ENCODE data around the gene SLC9A5. TPM values are rescaled to one million over a fixed set of nuclear protein-coding genes. Genes with fewer than 3 reads are reported as not detected.

SLC9A5 gene
- total RNA-seq, 1 experiment from 2014 or later = not detected

Other genes starting within 250 kb of the SLC9A5 start
- 8.2 and 15.5 TPM in 2 replicates for gene CBFB, start 219.8 kb upstream of the SLC9A5 start, total RNA-seq (2014; rRNA removed; shearing (Covaris generic); ENCODE audit: low replicate concordance)
- gene PHAF1, start 139.0 kb upstream of the SLC9A5 start, total RNA-seq (2014; rRNA removed; shearing (Covaris generic); ENCODE audit: low replicate concordance) = 10.3 and 12.0 TPM in 2 replicates
- 1.1 and 3.3 TPM in 2 replicates for gene B3GNT9, start 98.0 kb upstream of the SLC9A5 start, total RNA-seq (2014; rRNA removed; shearing (Covaris generic); ENCODE audit: low replicate concordance)
- 58.8 and 77.6 TPM in 2 replicates for gene TRADD, start 89.1 kb upstream of the SLC9A5 start, total RNA-seq (2014; rRNA removed; shearing (Covaris generic); ENCODE audit: low replicate concordance)
- gene FBXL8, start 89.0 kb upstream of the SLC9A5 start, total RNA-seq (2014; rRNA removed; shearing (Covaris generic); ENCODE audit: low replicate concordance) = 19.4 and 26.5 TPM in 2 replicates
- gene HSF4, start 84.2 kb upstream of the SLC9A5 start, total RNA-seq (2014; rRNA removed; shearing (Covaris generic); ENCODE audit: low replicate concordance) = 16.5 and 25.6 TPM in 2 replicates
- gene NOL3, start 78.4 kb upstream of the SLC9A5 start, total RNA-seq (2014; rRNA removed; shearing (Covaris generic); ENCODE audit: low replicate concordance) = 114 and 120 TPM in 2 replicates
- 10.1 and 25.8 TPM in 2 replicates for gene MATCAP1, start 65.0 kb upstream of the SLC9A5 start, total RNA-seq (2014; rRNA removed; shearing (Covaris generic); ENCODE audit: low replicate concordance)
- gene EXOC3L1, start 58.8 kb upstream of the SLC9A5 start, total RNA-seq (2014; rRNA removed; shearing (Covaris generic); ENCODE audit: low replicate concordance) = not detected in 2 replicates
- 58.8 and 91.2 TPM in 2 replicates for gene E2F4, start 56.8 kb upstream of the SLC9A5 start, total RNA-seq (2014; rRNA removed; shearing (Covaris generic); ENCODE audit: low replicate concordance)
- gene ELMO3, start 49.8 kb upstream of the SLC9A5 start, total RNA-seq (2014; rRNA removed; shearing (Covaris generic); ENCODE audit: low replicate concordance) = 1.5 and 1.9 TPM in 2 replicates
- gene TMEM208, start 21.8 kb upstream of the SLC9A5 start, total RNA-seq (2014; rRNA removed; shearing (Covaris generic); ENCODE audit: low replicate concordance) = 75.8 and 97.1 TPM in 2 replicates
- 4.1 and 6.2 TPM in 2 replicates for gene FHOD1, start 1.5 kb upstream of the SLC9A5 start, total RNA-seq (2014; rRNA removed; shearing (Covaris generic); ENCODE audit: low replicate concordance)
- 20.5 and 21.2 TPM in 2 replicates for gene PLEKHG4, start 30.6 kb downstream of the SLC9A5 start, total RNA-seq (2014; rRNA removed; shearing (Covaris generic); ENCODE audit: low replicate concordance)
- 0.49 and 5.7 TPM in 2 replicates for gene KCTD19, start 77.8 kb downstream of the SLC9A5 start, total RNA-seq (2014; rRNA removed; shearing (Covaris generic); ENCODE audit: low replicate concordance)
- gene LRRC36, start 77.8 kb downstream of the SLC9A5 start, total RNA-seq (2014; rRNA removed; shearing (Covaris generic); ENCODE audit: low replicate concordance) = 0.37 TPM in 1 of 2 replicates, not detected in the other
- gene TPPP3, start 144.5 kb downstream of the SLC9A5 start, total RNA-seq (2014; rRNA removed; shearing (Covaris generic); ENCODE audit: low replicate concordance) = 4.6 and 22.3 TPM in 2 replicates
- gene ZDHHC1, start 167.5 kb downstream of the SLC9A5 start, total RNA-seq (2014; rRNA removed; shearing (Covaris generic); ENCODE audit: low replicate concordance) = 6.3 and 13.5 TPM in 2 replicates
- not detected in 2 replicates for gene HSD11B2, start 182.1 kb downstream of the SLC9A5 start, total RNA-seq (2014; rRNA removed; shearing (Covaris generic); ENCODE audit: low replicate concordance)
- 39.7 and 71.5 TPM in 2 replicates for gene ATP6V0D1, start 232.2 kb downstream of the SLC9A5 start, total RNA-seq (2014; rRNA removed; shearing (Covaris generic); ENCODE audit: low replicate concordance)
- not detected in 2 replicates for gene AGRP, start 234.6 kb downstream of the SLC9A5 start, total RNA-seq (2014; rRNA removed; shearing (Covaris generic); ENCODE audit: low replicate concordance)

Measured in Caki2 (cell line).